GM19397 (cell line): ENCODE data around the gene PSMB8.

Source experiments
- ATAC-seq: cut with Tn5 transposase; IDR thresholded peaks from one replicate; pipeline ENCODE4 v1.9.1; 2021; ENCODE audit warnings: mild to moderate bottlenecking, moderate library complexity; ENCODE audit not compliant: unreplicated experiment

Gene PSMB8

DNA sequence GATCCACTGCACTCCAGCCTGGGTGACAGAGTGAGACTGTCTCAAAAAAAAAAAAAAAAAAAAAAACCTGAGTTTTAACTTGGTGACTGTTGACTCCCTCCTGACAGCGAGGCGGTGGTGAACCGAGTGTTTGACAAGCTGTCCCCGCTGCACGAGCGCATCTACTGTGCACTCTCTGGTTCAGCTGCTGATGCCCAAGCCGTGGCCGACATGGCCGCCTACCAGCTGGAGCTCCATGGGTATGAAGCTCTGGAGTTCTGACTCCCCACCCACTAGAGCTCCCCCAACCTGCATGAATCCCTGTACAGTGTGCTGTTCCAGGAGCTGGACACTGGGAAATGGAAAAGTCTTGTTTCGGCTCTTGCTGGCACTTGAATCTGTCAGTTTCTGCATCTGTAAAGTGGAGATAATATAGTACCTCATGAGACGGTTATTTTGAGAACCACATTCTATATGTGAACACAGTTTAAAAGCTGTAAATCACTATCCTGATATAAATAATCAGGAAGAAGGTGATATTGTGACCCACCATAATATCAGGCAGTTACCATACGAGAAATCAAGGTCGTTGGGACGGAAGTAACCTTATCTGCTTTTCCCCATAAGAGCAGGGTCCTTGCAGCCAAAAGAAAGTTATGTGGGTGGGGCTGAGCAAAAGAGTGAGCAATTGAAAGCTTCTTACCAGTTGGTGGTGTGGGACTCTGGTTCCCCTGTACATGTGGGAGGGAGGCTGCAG lies 13.5 kb upstream of the PSMB8 start:
- no peak for ATAC-seq

DNA sequence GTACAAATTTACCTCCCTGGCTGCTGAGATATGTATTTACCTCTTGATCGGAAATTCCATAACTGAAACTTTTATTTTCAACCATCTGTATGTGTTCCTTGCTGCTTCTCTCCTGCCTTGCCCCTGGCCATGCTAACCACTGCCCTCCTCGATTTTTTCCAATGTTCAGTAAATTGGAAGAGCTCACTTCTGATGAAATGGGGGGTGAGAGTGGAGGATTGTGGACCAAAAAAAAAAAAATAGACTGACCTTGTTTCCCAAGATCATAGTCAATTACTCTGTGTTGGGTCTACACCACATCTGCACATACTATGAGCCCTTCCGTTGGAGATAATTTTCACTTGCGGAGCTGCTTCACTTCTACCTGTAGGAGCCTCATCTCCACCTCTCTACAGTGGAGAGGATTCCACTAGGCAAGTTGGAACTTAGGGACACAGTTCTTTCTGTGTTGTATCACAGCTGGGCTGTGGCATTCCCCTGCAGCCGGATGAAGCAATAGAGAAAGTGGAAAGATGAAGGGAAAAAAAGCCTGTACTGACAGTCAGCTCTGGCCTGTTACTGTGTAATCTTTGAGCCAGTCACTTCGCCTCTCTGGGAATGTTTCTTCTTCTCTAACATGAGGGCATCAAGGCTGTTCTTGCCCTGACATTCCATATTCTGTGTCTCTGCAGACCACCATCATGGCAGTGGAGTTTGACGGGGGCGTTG lies 11.8 kb upstream of the PSMB8 start:
- no peak for ATAC-seq

- ATAC-seq, result peak; percentile 11
Measured at GRCh38 chr6:32854376-32855178, 10.7 kb upstream of the PSMB8 start.

- peak; percentile 78 for ATAC-seq
Measured at GRCh38 chr6:32853541-32854375, 9.9 kb upstream of the PSMB8 start, which contains the start of the genes PSMB9 and TAP1. PSMB9 (plus strand) TSS chr6:32854192; CDS start chr6:32854230, 38 bp downstream. TAP1 (minus strand) TSS chr6:32853704; CDS start chr6:32853636, 68 bp downstream.

DNA sequence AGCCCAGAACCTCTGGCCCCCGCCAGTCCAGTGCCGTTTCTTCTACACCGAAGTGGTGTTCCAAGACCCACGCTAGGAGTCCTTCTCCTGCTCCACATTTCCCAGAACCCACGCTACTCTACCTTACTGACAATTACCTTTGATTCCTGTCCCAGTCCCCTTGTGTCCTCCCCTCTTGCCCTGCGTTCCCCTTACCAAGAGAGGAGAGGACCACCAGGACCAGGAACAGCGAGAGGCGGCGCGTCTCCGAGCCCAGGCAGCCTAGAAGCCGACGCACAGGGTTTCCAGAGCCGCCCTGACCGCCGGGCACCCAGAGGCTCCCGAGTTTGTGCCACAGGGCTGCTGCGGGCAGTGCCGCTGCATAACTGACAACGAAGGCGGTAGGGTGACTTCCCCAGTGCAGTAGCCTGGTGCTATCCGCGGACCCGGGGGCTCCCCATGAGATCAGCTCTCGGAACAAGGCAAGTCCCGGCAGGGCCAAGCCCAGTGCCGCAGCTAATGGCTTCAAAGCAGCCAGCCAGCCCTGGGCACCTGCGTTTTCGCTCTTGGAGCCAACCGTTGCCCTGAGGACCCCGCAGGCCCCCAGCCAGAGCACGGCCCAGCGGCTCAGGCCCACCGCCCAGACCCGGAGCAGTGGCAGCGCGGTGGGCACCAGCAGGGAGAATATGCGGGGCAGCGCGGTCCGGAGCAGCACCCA lies 9.1 kb upstream of the PSMB8 start:
- ATAC-seq, result peak; percentile 12

DNA sequence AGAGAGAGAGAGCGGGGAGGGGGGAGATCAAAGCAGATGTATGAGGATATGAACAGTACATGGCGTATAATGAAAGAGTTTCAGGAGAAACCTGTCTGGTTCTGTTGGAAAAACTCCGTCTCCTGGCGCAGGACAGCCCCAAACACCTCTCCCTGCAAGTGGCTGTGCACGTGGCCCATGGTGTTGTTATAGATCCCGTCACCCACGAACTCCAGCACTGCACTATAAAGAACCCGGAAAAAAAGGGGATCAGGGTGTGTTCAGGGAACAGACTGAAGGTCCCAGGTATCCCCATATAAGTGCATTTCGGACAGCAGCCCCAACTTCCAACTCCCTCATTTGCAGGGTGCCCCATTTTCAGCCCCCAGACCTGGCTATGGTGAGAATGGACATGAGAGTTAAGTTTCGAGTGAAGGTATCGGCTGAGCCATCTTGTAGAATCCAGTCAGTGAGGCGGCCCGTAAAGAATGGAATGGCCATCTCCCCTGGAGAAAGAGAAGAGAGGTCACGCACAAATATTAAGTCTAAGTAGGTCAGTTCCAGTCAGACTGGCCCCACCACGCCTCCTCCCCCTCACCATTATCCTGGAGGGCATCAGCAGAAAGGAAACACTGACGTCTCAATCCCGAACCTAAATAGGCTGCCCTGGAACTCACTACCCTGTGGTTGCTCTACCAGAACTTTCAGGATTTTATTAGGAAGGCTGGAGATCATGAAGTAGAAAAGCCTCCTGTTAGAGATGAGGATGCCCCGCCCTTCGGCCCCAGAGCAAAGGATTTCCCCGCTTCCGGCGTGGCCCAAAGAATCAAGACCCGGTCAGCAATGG lies 8.4 kb upstream of the PSMB8 start:
- ATAC-seq, result no peak

- no peak for ATAC-seq
Measured at GRCh38 chr6:32851025-32851424, 7.2 kb upstream of the PSMB8 start.

DNA sequence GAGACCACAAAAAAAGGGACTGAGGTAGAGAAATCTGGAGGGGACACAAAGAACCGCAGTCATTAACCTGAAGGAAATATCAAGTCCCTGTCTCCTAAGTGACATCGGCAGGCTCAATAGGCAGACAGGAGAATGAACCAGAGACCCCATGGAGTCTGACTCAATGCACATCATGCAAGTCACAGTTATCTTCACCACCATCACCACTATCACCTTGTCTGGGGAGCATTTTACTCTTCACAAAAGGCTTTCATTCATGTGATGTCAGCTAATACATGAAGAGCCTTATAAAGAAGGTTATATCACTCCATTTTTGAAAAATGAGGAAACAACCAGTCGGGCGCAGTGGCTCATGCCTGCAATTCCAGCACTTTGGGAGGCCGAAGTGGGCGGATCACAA lies 5.3 kb upstream of the PSMB8 start:
- no peak for ATAC-seq

DNA sequence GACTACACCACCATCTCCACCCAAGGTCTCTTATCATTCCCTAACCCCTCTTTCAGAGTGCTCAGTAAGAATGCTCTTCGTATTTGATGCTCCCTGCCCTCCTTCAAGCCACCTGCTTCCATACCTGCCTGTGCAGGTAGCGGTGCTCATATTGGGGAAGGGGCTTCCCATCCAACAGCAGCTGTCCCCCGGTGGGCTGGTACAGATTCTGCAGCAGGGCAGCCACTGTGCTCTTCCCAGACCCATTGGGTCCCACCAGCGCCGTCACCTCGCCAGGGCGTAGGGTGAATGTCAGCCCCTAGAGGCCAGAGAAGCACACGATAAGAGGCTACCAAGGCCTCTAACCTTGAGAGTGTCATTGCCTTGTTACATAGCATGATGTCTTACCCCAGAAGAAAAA lies 3.9 kb upstream of the PSMB8 start:
- ATAC-seq, result no peak

- ATAC-seq, result no peak
Measured at GRCh38 chr6:32847004-32847403, 3.2 kb upstream of the PSMB8 start.

GRCh38 chr6:32845384-32845884 lies 1.6 kb upstream of the PSMB8 start:
- no peak for ATAC-seq

DNA sequence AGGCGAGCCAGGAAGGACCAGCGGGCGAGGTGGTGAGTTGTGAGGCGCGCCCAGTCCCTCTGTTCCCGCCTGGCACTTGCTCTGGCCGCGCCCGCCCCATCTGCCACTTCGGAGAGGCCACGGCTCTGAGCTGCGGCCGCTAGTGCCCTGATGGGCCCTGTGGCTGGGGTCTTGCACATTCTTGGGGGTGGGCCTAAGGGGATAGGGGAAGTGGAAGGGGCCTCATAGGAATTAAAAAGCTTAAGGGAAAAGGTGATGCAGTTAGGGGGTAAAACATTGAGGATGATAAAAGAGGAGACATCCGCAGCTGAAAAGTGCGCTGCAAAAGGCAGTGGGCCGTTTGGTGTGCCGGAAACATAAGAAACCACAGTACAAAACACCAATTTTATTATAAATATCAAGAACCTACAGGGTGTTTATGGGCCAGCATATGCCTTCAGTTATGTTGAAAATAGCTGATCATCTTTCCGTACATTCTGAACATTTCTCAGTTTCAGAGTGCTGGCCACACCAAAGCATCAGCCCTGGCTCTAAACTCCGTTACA lies 1.1 kb upstream of the PSMB8 start:
- ATAC-seq, result no peak

DNA sequence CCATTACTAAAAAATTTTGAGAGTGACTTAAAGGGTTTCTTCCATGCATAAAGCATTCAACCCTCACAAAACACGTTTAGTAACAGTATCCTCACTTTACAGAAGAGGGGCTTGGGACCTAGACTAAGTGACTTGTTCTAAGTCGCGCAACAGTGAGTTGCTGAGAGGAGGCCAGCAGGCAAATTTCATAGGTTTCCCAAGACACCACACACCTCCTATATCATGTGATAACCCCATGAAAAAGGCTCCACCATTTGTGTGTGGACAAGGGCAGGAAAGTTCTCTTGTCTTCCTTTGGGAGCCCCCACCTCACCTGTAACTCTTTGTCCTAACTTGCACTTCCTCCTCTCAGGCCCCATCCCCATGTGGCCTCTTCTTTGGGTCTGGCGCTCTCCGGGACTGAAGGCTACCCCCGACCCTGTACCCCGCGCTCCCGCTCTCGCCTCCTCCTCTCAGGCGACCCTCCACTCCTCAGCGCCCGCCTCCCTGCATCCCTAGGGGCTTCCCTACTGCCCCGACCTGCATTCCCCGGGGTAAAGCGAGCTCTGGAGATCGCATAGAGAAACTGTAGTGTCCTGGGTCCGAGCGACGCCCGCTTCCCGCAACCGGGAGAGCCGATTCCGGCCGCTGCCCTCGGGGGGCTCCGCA lies 392 bp downstream of the PSMB8 start:
- ATAC-seq, result no peak

DNA sequence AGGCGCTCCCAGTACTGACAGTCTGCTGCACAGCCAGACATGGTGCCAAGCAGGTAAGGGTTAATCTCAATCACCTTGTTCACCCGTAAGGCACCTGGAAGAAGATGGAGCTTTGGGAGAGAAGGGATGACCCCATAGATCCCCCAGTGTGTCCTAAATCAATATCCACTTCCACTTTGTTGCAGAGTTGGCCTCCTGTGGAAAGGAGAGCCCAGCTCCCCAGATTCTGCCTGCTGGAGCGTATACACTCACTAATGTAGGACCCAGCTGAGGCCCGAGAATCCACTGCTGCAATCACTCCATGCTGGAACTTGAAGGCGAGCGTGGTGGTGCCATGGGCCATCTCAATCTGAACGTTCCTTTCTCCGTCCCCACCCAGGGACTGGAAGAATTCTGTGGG lies 1.2 kb downstream of the PSMB8 start:
- no peak for ATAC-seq

GRCh38 chr6:32842021-32842650 lies 1.7 kb downstream of the PSMB8 start:
- ATAC-seq, result no peak

- no peak for ATAC-seq
Measured at GRCh38 chr6:32840604-32841246, 3.1 kb downstream of the PSMB8 start.

DNA sequence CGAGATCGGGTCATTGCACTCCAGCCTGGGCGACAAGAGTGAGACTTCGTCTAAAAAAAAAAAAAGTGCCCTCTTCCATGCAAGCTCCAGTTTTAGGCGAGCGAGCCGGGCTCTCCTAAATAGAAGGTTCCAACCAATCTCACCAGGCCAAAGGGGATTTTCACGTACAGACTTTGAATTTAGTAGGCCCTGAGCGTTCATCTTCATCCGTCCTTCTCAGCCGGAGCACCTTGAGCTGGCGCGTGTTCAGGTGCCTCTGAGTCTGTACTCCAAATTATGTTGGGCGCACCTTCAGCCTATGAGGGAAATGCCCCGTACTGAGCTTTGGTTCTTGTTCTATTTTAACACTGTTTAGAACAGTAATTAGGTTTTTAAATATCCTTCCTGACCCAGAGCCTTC lies 4.5 kb downstream of the PSMB8 start:
- no peak for ATAC-seq
